ENCODE data around the gene ANO3. TPM values are rescaled to one million over a fixed set of nuclear protein-coding genes. Genes with fewer than 3 reads are reported as not detected.

Gene ANO3
- polyA plus RNA-seq, 3 donors = not detected

- Mint-ChIP-seq H3K27ac (no peak overlapping the region), H3K27me3 (ENCODE audit: low read depth in 3 of 3) (peaks cover 0 to 2% (median 0%) of the 10 kb centered on the region in 3 donors), H3K36me3 (no peaks in the 10 kb centered on the region), H3K4me3 (no peak overlapping the region), H3K9me3 (peaks cover 0 to 3% (median 0%) of the 10 kb centered on the region in 7 donors), H3K4me1 (no peaks in the 10 kb centered on the region)
- Histone ChIP-seq H4K20me1 (ENCODE audit: insufficient read depth, low read length) (no peaks in the 10 kb centered on the region), H3K79me2 (ENCODE audit: insufficient read depth, low read length) (no peaks in the 10 kb centered on the region), H3K4me3 (replicated peaks in 1 of 3; ENCODE audit: low read depth in 2 of 3, low read length in 3 of 3) (no peak overlapping the region), H3K4me2 (replicated peaks; ENCODE audit: extremely low read depth, low read length, poor library complexity, severe bottlenecking) (no peak overlapping the region), H3K27me3 (ENCODE audit: control insufficient read depth in 2 of 2, insufficient read depth in 2 of 2, low read length in 2 of 2) (no peaks in the 10 kb centered on the region), H3K9ac (ENCODE audit: insufficient read depth, low read length, poor library complexity, severe bottlenecking) (no peak overlapping the region), H3K36me3 (replicated peaks in 1 of 2; ENCODE audit: control insufficient read depth in 1 of 2, insufficient read depth in 2 of 2, low read length in 2 of 2) (no peaks in the 10 kb centered on the region), H2AFZ (ENCODE audit: insufficient read depth, low read depth, low read length, poor library complexity, severe bottlenecking) (no peak overlapping the region), H3K27ac (ENCODE audit: low read depth in 1 of 2, low read length in 2 of 2) (no peak overlapping the region), H3K9me3 (replicated peaks in 1 of 2; ENCODE audit: control insufficient read depth in 1 of 2, insufficient read depth in 1 of 2, low read length in 2 of 2) (no peaks in the 10 kb centered on the region), H3K4me1 (ENCODE audit: control insufficient read depth in 1 of 2, insufficient read depth in 2 of 2, low read length in 2 of 2) (no peaks in the 10 kb centered on the region)
- DNase-seq = no peak
- WGBS (ENCODE audit: insufficient coverage) = no CpG with 5 or more reads among the region's 2 CpGs
- no peak for TF ChIP-seq CTCF (IDR thresholded peaks at IDR 0.05)
- intact Hi-C loops (cut with micrococcal nuclease) = no loop called here
These were observed 139.1 kb downstream of the ANO3 start for GRCh38 chr11:26470992-26471391.

GRCh38 chr11:26473216-26474194 lies 141.6 kb downstream of the ANO3 start:
- Mint-ChIP-seq H3K4me3 (no peak overlapping the region), H3K27ac (no peak overlapping the region), H3K9me3 (peaks cover 0 to 3% (median 0%) of the 10 kb centered on the region in 7 donors), H3K4me1 (no peaks in the 10 kb centered on the region), H3K36me3 (no peaks in the 10 kb centered on the region), H3K27me3 (ENCODE audit: low read depth in 3 of 3) (peaks cover 0 to 2% (median 0%) of the 10 kb centered on the region in 3 donors)
- no peak for TF ChIP-seq CTCF (IDR thresholded peaks at IDR 0.05)
- DNase-seq = no peak
- no peak overlapping the region for H3K27ac ChIP-seq (ENCODE audit: low read depth in 1 of 2, low read length in 2 of 2)
- no peak overlapping the region for H3K9ac ChIP-seq (ENCODE audit: insufficient read depth, low read length, poor library complexity, severe bottlenecking)
- no peaks in the 10 kb centered on the region for H3K27me3 ChIP-seq (ENCODE audit: control insufficient read depth in 2 of 2, insufficient read depth in 2 of 2, low read length in 2 of 2)
- no peaks in the 10 kb centered on the region for H4K20me1 ChIP-seq (ENCODE audit: insufficient read depth, low read length)
- H3K4me3 ChIP-seq (replicated peaks in 1 of 3; ENCODE audit: low read depth in 2 of 3, low read length in 3 of 3) = no peak overlapping the region
- no peaks in the 10 kb centered on the region for H3K36me3 ChIP-seq (replicated peaks in 1 of 2; ENCODE audit: control insufficient read depth in 1 of 2, insufficient read depth in 2 of 2, low read length in 2 of 2)
- intact Hi-C loops (cut with micrococcal nuclease) = no loop called here
- no peak overlapping the region for H3K4me2 ChIP-seq (replicated peaks; ENCODE audit: extremely low read depth, low read length, poor library complexity, severe bottlenecking)
- H3K9me3 ChIP-seq (replicated peaks in 1 of 2; ENCODE audit: control insufficient read depth in 1 of 2, insufficient read depth in 1 of 2, low read length in 2 of 2) = no peaks in the 10 kb centered on the region
- H2AFZ ChIP-seq (ENCODE audit: insufficient read depth, low read depth, low read length, poor library complexity, severe bottlenecking) = no peak overlapping the region
- H3K79me2 ChIP-seq (ENCODE audit: insufficient read depth, low read length) = no peaks in the 10 kb centered on the region
- 75% methylated on average over 1 of the region's 4 CpGs for WGBS (ENCODE audit: insufficient coverage)
- H3K4me1 ChIP-seq (ENCODE audit: control insufficient read depth in 1 of 2, insufficient read depth in 2 of 2, low read length in 2 of 2) = no peaks in the 10 kb centered on the region
